ENCODE measurements around the gene CKS1B. TPM values are rescaled to one million over a fixed set of nuclear protein-coding genes. Genes with fewer than 3 reads are reported as not detected.
A peak's percentile ranks its signal among the peaks of the same experiment; 100 is the strongest.

CKS1B gene
- total and polyA plus RNA-seq, 10 donors: 15.7 to 51.5 (median 27.5) TPM

DNA sequence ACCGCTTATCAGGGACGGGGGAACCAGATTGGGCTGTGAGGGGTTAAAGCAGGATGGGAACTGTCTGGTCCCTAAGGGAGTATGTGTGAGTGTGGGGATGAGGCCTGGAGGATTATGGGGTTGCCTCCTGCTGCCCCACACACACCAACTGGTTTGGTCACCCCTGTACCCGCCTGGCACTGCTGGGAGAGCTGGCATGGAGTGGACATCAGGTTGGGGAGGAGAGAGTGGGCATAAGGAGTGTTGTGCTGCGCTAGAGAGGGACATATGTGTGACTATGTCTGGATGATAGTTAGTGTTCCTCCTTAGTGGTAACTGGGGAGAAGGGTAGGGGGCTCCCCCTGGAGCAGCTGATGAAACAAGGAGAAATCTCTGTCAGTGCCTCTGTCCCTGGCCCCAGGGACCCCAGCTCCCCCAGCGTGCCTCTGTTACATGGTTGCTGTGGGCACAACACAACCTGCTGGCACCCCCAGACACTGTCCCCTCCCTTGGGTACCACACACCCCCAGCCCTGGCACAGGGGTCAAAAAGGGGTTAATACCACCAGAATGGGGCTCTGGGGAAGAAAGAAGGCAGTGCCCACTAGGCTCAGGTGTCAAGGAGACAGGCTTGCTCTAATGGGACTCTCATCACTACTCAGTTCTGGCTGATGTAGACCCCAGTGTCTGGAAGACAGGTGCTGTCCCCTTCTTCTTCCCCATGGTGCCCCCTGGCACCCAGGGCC lies 30.0 kb downstream of the CKS1B start:
- no peaks in the 10 kb centered on the region for H3K9me3 ChIP-seq
- 42 to 62% (median 45%) methylated on average over 5 of the region's 5 CpGs for WGBS, 5 donors
- DNase-seq: no peak
- no peaks in the 10 kb centered on the region for H3K27me3 ChIP-seq (replicated peaks in 1 of 7)
- H3K27ac ChIP-seq: peak overlapping the region; percentile 81 to 99 (median 95)
- TF ChIP-seq POLR2AphosphoS5 (IDR thresholded peaks at IDR 0.05) (no peak), POLR2A (IDR thresholded peaks at IDR 0.05) (no peak)
- TF ChIP-seq, protein P1, sequence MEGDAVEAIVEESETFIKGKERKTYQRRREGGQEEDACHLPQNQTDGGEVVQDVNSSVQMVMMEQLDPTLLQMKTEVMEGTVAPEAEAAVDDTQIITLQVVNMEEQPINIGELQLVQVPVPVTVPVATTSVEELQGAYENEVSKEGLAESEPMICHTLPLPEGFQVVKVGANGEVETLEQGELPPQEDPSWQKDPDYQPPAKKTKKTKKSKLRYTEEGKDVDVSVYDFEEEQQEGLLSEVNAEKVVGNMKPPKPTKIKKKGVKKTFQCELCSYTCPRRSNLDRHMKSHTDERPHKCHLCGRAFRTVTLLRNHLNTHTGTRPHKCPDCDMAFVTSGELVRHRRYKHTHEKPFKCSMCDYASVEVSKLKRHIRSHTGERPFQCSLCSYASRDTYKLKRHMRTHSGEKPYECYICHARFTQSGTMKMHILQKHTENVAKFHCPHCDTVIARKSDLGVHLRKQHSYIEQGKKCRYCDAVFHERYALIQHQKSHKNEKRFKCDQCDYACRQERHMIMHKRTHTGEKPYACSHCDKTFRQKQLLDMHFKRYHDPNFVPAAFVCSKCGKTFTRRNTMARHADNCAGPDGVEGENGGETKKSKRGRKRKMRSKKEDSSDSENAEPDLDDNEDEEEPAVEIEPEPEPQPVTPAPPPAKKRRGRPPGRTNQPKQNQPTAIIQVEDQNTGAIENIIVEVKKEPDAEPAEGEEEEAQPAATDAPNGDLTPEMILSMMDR (IDR thresholded peaks at IDR 0.05 in 8 of 11, conservative IDR thresholded peaks at IDR 0.05 in 3 of 11): no peak
- no peaks in the 10 kb centered on the region for H3K36me3 ChIP-seq
- peak overlapping the region; percentile 71 to 90 (median 78) for H3K4me3 ChIP-seq
- H3K4me1 ChIP-seq: peaks cover 33 to 91% (median 68%) of the 10 kb centered on the region in 6 donors
- intact Hi-C loops (cut with DNase I; ENCODE audit: low total_unique reads): loop anchor here (5.0 to 10.0 kb wide), 2 partner anchors 42 to 60 kb away; partner anchors contain the start of genes EFNA4 and PYGO2

DNA sequence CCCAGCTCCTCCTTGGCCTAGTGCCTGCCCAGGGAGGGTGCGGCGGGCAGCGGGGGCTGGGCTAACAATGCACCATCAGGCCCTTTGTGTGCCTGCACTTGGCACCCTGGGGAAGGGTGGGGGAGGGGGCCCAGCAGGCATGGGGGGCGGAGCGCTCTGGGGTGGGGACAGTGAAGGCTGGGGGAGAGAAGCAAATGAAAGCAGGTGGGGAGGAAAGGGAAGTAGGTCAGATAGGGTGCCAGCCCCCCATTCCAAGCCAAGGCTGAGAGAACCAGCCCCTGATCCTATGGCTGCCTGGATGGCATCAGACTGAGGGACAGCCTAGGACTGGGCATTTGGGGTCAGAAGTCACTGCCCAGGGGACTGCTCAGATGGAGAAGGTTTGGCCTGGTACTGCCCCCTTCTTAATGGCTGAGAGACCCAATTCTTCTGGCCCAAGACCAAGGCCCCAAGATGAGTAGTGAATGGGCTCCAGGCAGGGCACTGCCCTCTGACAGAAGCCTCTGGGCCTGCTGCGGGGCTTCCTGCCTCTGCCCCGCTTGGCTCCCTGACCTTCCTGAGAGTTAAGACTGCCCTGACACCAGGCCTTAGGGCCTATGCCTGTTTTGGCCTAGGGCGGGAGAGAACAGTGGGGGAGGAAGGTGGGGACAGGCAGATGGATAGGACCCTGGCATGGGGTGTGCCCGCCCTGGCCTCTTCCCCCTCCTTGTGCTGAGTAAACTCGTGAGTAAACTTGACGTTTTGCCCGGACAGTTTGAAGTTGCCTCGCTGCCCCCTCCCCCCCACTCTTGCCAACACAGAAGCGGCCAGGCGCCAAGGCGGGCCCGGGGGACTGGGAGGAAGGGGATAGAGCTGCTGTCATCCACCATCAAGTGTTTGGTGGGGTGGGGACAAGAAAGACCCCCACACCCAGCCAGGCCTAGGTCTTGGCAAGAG lies 30.9 kb downstream of the CKS1B start:
- 33 to 42% (median 41%) methylated on average over 16 to 17 of the region's 17 CpGs for WGBS, 5 donors
- no peaks in the 10 kb centered on the region for H3K9me3 ChIP-seq
- peak overlapping the region; percentile 81 to 99 (median 95) for H3K27ac ChIP-seq
- H3K4me3 ChIP-seq: peak overlapping the region in 5 of 8 donors; percentile 71 to 90 (median 81)
- TF ChIP-seq, protein P1 (IDR thresholded peaks at IDR 0.05 in 8 of 11, conservative IDR thresholded peaks at IDR 0.05 in 3 of 11): no peak
- TF ChIP-seq POLR2AphosphoS5 (IDR thresholded peaks at IDR 0.05) (peak; percentile 20 to 56 (median 42)), POLR2A (IDR thresholded peaks at IDR 0.05) (no peak)
- no peaks in the 10 kb centered on the region for H3K27me3 ChIP-seq (replicated peaks in 1 of 7)
- H3K36me3 ChIP-seq: no peaks in the 10 kb centered on the region
- DNase-seq: peak; percentile 88
- H3K4me1 ChIP-seq: peaks cover 26 to 91% (median 67%) of the 10 kb centered on the region in 6 donors
- intact Hi-C loops (cut with DNase I; ENCODE audit: low total_unique reads): loop anchor here (10.0 kb wide), 1 partner anchor 59 kb away; the partner anchor contains the start of gene EFNA4

DNA sequence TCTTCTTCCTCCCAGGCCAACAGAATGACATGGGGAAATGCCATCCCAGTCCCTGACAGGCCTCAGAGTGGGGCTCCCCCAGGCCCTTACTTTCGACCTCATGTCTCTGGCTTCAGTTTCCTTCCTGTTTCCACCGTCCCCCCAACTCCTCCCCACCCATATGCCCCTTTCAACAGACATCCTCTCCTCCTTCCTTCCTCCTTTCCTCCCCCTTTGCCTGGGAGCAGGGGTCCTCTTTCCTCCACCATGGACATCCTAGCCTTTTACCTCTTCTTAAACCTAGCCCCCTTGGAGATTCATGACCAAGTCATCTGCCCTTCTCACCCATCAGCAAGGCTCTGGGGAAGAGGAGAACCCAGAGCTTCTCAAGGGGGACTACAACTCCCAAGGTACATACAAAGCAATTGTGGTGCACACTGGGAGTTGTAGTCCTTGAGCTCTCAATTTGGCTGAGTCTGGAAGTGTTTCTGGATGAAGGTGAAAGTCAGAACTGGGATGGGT lies 32.2 kb downstream of the CKS1B start:
- WGBS, 5 donors: 4 to 17% (median 11%) methylated on average over 2 of the region's 2 CpGs
- Histone ChIP-seq H3K27me3 (replicated peaks in 1 of 7) (no peaks in the 10 kb centered on the region), H3K36me3 (peaks cover 0 to 9% (median 0%) of the 10 kb centered on the region in 6 donors), H3K9me3 (no peaks in the 10 kb centered on the region), H3K4me1 (peaks cover 28 to 91% (median 80%) of the 10 kb centered on the region in 6 donors), H3K27ac (peak overlapping the region; percentile 81 to 99 (median 95)), H3K4me3 (peak overlapping the region in 1 of 8 donors; percentile 76)
- TF ChIP-seq POLR2A (IDR thresholded peaks at IDR 0.05) (no peak), POLR2AphosphoS5 (IDR thresholded peaks at IDR 0.05) (no peak)
- TF ChIP-seq, protein P1 (IDR thresholded peaks at IDR 0.05 in 8 of 11, conservative IDR thresholded peaks at IDR 0.05 in 3 of 11): no peak
- DNase-seq: peak; percentile 79
- intact Hi-C loops (cut with DNase I; ENCODE audit: low total_unique reads): loop anchor here (10.0 kb wide), 1 partner anchor 58 kb away; the partner anchor contains the start of gene EFNA4

Data from spleen (tissue), 11 donors.